HG03175 (cell line): ENCODE data around the gene SETD4.

Source experiments
- ATAC-seq: cut with Tn5 transposase; IDR thresholded peaks from one replicate; pipeline ENCODE4 v1.9.1; 2021; ENCODE audit warnings: mild to moderate bottlenecking, moderate library complexity; ENCODE audit not compliant: unreplicated experiment

SETD4 gene

GRCh38 chr21:36015045-36015444, 45.3 kb downstream of the SETD4 start:
- ATAC-seq = no peak

GRCh38 chr21:36010801-36011200, 49.5 kb downstream of the SETD4 start:
- no peak for ATAC-seq

- ATAC-seq = no peak
Observed at GRCh38 chr21:36008505-36008904, 51.8 kb downstream of the SETD4 start.

- ATAC-seq = no peak
Observed at GRCh38 chr21:36005879-36006400, 54.4 kb downstream of the SETD4 start.

GRCh38 chr21:36005018-36005417, 55.3 kb downstream of the SETD4 start:
- ATAC-seq = no peak

- ATAC-seq = no peak
Observed at GRCh38 chr21:36004441-36004840, 55.9 kb downstream of the SETD4 start.

GRCh38 chr21:36003776-36004175, 56.5 kb downstream of the SETD4 start:
- no peak for ATAC-seq

GRCh38 chr21:35996217-35996616, 64.1 kb downstream of the SETD4 start:
- no peak for ATAC-seq

GRCh38 chr21:35995522-35996088, 64.7 kb downstream of the SETD4 start:
- no peak for ATAC-seq

- ATAC-seq = no peak
Observed at GRCh38 chr21:35994613-35995012, 65.7 kb downstream of the SETD4 start.

- ATAC-seq = no peak
Observed at GRCh38 chr21:35993875-35994490, 66.3 kb downstream of the SETD4 start.

GRCh38 chr21:35991131-35991530, 69.2 kb downstream of the SETD4 start:
- ATAC-seq = no peak

- ATAC-seq = no peak
Observed at GRCh38 chr21:35990609-35991008, 69.7 kb downstream of the SETD4 start.

- ATAC-seq = no peak
Observed at GRCh38 chr21:35989138-35989735, 71.1 kb downstream of the SETD4 start.

GRCh38 chr21:35988416-35989137, 71.7 kb downstream of the SETD4 start:
- ATAC-seq = no peak

- no peak for ATAC-seq
Observed at GRCh38 chr21:35987475-35987874, 72.9 kb downstream of the SETD4 start.

GRCh38 chr21:35984654-35985361, 75.5 kb downstream of the SETD4 start:
- ATAC-seq = no peak
